GM12892 (cell line): Measurements from ENCODE around the gene SUCO.

Source experiments
- POLR2A ChIP-seq: IDR thresholded peaks from 2 replicates; pipeline ENCODE4 v1.6.1; 2011; ENCODE audit warnings: low read depth, low read length, control low read depth
- TAF1 ChIP-seq: IDR thresholded peaks from 2 replicates; pipeline ENCODE4 v1.6.1; 2011; ENCODE audit warnings: low read depth, mild to moderate bottlenecking, control low read depth, low read length, borderline replicate concordance

DNA sequence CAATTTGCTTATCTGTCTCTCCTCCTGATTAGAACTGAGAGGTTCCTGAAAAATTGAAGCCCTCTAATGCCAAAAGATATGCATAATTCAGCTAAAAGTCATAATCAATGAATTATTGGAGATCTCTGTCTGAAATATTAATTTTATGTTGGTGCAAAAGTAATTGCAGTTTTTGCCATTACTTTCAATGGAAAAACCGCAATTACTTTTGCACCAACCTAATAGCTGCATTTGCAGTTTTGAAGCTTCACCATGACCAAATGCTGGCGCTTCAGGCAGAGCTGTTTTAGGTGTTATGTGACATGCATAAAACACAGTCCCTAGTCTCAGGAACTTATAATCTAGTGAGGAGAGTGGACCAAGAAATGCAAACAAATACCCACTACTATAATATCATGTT is 96.2 kb downstream of the SUCO start:
- TF ChIP-seq POLR2A = no peak
- TF ChIP-seq TAF1 = no peak
